ENCODE data around the gene R3HDM2.

- TF ChIP-seq CTCF (IDR thresholded peaks at IDR 0.05; ENCODE audit: borderline replicate concordance, extremely low read depth, low read length, poor library complexity, severe bottlenecking) (no peak), EZH2 (IDR thresholded peaks at IDR 0.05; ENCODE audit: borderline replicate concordance, low read depth, low read length, severe bottlenecking) (no peak)
Observed at GRCh38 chr12:57419495-57419894, 11.3 kb downstream of the R3HDM2 start.
